CD1c-positive myeloid dendritic cell (primary cell): Measurements from ENCODE around the gene ATP6V0B.

Experiments
- DNase-seq: peaks from one replicate; pipeline ENCODE4 v3.0.0-alpha.2; 2016; ENCODE audit errors: extremely low spot score

ATP6V0B gene

GRCh38 chr1:43946236-43947060, 28.3 kb upstream of the ATP6V0B start, which contains the start of gene IPO13:
TSS of gene IPO13 (plus strand) at chr1:43946950. CDS start at chr1:43947601, 651 bp downstream.
- peak; percentile 98 for DNase-seq

DNA sequence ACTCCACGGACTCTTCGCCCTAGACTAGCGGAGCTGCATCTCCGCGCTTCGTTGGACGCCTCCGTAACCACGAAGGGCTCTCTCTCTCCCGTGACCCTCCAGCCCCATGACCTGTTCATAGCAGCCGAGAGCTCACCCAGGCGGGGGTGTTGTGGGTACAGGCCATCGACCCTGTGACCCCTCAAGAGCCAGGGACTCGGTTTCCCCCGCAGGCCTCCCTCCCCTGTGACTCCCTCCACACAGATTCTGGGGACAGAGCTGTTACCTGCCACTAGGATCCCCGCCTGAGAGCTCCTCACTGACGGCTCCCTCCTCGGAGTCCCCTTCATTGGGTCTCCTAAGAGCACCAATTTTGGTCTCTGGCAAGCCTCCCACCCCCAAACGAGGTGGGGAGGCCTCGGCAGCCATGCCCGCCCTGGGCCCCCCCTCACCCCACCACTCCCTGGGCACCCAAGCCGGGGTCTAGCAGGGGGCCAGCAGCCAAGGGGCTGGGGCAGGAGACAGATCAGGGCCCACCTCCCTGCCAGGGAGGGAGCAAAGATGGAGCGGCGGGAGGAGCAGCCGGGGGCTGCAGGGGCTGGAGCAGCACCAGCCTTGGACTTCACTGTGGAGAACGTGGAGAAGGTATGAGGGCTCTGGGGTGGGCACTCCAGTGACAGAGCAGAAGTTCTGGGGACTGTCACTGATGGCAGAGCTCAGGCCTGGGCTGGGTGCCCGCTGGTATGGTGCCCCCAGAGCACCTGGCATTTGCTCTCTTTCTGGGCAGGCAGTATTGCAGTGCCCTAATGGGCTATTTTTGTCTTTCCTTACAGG, 27.5 kb upstream of the ATP6V0B start:
- no peak for DNase-seq

DNA sequence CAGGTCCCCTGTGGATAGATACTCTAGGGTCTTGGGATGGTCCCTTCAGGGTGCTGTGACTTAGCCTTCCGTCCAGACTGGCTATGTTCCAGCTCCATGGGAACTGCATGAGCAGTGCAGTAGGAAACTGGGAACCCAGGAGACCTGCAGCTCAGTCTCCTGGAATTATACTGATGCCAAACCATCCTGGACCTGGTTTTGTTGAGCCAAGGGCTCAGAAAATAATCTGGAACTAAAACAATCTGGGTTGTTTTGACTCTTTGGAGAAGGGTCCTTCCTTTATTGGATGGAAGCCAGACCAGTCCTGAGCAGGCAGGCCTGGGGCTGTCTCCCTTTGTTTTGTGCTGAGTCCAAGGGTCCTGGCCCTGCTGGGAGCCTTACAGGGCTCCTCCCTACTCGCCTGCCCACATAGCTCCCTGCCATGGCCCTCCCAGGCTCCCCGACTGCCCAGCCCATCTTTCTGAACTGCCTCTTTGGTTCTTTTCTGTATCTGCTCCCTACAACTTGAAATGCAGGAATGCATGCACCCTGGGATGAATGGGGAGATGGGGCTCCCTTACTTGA, 26.8 kb upstream of the ATP6V0B start:
- no peak for DNase-seq

GRCh38 chr1:43949678-43950077, 25.1 kb upstream of the ATP6V0B start:
- no peak for DNase-seq

DNA sequence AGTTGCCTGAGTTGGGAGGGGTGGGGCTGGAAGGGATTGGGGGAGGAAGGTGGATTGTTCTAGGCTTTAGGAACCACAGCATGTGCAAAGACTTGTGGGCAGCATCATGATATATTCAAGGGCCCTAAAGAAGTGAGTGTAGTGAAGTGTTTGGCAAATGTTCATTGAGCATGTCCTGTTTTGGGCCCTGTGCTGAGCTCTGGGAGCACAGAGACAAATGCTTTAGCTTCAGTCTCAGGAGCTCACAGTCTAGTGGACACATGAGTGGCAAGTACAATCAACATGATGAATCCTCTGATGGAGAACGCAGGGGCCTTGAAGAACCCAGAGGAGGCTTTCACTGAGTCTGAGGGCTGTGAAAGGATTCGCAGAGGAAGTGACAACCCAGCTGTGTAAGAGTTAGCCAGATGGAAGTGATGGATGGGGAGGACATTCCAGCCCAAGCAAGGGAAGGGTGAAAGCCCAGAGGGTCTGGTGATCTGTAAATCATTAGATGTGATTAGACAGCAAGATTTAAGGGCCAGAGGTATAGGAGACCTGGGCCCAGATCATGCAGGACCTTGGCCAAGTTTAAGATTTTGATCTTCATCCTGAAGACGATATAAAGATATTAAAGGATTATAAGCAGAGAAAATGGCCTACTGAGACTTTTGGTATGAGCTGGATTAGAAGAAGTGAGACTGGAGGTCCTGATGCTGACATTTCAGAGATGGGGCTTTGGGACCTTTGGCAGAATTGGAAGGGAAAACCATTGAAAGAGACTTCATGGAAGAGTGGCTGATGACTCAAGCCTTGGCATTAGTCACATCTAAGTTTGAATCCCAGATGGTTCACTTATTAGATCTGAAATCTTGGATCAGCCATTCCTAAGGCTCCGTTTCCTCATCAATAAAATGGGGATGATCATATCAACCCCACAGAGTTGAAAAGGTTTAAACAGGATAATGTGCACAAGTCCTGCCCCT, 23.5 kb upstream of the ATP6V0B start:
- no peak for DNase-seq

GRCh38 chr1:43952731-43953346, 21.9 kb upstream of the ATP6V0B start:
- DNase-seq, result no peak

DNA sequence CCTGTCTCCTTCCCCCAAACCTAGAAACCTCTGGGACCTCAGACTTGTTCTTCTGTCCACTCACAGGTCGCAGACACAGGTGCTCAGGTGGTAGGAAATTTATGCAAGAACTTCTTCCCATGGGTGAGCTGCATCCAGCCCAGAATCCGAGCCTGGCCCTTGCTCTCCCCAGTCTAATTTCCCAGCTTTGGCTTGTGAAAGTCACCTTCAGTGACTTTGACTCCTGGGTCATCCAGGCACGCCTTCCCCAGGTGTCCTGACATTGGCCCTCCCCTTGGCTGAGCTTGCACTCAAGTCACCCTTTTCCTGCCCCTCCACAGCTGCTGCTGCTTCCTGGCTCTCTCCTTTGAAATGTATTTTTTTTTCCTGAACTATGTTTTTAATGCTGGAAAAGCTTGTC, 21.4 kb upstream of the ATP6V0B start:
- DNase-seq, result no peak

- DNase-seq, result no peak
Measured at GRCh38 chr1:43954036-43954435, 20.7 kb upstream of the ATP6V0B start.

DNA sequence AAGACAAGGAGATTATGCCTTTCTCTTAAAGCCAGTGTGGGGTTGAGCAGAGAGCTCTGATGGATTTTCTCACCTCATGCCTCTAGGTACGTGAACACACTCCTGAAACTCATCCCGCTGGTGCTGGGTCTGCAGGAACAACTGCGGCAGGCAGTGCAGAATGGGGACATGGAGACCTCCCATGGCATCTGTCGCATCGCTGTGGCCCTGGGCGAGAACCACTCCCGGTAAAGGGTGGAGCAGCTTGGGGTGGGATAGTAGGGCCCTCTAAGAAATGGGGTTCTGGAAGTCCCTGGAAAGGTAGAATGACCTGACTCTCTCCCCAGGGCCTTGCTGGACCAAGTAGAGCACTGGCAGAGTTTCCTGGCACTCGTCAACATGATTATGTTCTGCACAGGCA, 18.5 kb upstream of the ATP6V0B start:
- no peak for DNase-seq

DNA sequence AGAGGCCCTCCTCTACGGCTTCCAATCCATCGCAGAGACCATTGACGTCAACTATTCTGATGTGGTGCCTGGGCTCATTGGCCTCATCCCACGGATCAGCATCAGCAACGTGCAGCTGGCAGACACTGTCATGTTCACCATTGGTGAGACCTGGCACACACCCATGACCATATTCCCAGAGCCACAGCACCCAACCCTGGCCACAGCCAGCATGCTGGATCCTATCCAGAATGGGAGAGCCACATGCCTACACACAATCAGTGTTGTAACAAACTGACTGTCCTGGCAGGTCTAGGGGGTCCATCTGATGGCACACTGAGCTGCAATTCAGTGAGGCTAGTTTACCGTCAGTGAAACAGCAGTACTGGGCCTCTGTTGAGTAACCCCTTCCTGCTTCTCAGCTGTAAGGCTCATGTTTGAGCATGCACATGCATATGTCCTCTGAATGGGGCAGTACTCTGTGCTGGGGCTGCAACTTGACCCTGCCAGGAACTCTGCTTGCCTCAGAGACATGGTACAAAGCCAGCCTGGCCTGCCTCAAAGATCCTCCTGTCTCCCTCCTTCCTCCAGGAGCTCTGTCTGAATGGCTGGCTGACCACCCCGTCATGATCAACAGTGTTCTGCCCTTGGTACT, 17.2 kb upstream of the ATP6V0B start:
- no peak for DNase-seq

DNA sequence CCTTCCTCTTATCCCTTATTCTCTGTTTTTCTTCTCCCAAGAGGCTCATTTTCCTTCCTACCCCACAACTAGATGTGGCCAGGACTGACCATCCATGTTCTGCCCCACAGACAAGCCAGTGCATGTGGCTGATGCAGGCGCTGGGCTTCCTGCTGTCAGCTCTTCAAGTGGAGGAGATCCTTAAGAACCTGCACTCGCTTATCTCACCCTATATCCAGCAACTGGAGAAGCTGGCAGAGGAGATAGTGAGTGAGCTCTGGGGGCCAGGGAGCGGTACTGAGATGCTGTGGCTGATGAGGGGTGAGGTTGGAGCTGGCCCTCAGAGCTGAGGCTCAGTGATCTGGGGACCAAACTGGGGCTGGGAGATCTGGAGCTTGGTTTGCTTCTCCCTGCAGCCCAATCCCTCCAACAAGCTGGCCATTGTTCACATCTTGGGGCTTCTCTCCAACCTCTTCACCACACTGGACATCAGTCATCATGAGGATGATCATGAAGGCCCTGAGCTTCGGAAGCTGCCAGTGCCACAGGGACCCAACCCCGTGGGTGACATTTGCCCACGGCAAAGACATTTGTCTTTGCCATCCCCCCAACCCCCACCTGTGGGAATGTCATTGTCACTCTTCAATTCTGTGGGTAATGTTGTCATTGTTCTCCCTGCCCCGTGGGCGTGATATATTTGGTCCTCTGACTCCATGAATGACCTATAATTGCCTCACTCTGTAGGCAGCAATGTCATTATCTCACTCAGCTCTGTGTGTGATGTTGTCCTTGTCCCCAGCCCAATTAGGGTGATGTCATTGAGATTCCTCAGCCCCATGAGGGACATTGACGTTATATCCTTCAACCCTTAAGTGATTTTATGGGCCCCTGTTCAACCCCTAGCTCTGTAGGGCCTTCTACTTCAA, 16.2 kb upstream of the ATP6V0B start:
- no peak for DNase-seq

- no peak for DNase-seq
Measured at GRCh38 chr1:43960798-43961197, 14.0 kb upstream of the ATP6V0B start.

GRCh38 chr1:43961692-43962091, 13.1 kb upstream of the ATP6V0B start:
- DNase-seq, result no peak

GRCh38 chr1:43962324-43962723, 12.4 kb upstream of the ATP6V0B start:
- no peak for DNase-seq

DNA sequence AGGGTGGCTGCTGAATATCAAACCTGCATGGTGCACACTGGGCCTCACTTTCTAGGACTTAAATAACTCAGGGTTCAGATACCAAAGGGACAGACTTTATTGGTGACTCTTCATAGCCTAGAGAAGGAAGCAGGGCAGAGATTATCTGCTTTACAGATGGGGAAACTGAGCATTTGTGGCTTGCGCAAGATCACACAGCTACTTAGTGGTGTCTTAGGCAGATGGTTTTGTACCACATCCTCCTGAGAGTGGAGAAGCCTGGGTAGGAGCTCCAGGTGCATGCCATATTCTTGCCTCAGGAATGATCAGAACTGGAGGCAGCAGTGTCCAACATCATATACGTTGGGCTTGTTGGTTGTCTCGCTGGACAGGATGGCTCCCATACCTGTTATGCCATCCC, 11.8 kb upstream of the ATP6V0B start:
- DNase-seq, result no peak

- no peak for DNase-seq
Measured at GRCh38 chr1:43963890-43964289, 10.9 kb upstream of the ATP6V0B start.

GRCh38 chr1:43965316-43965715, 9.4 kb upstream of the ATP6V0B start:
- DNase-seq, result no peak

- no peak for DNase-seq
Measured at GRCh38 chr1:43968348-43968948, 6.3 kb upstream of the ATP6V0B start.

DNA sequence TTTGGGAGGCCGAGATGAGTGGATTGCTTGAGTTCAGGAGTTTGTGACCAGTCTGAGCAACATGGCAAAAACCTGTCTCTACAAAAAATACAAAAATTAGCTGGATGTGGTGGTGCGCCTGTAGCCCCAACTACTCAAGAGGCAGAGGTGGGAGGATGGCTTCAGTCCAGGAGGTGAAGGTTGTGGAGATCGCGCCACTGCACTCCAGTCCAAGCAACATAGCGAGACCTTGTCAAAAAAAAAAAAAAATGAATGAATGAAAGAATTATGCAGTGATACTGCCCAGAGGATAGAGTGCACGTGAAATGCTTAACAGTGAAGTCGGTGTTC, 5.4 kb upstream of the ATP6V0B start:
- DNase-seq, result no peak
